CD14-positive monocyte (primary cell): ENCODE measurements around the gene MRPS33. TPM values are rescaled to one million over a fixed set of nuclear protein-coding genes. Genes with fewer than 3 reads are reported as not detected.
A peak's percentile ranks its signal among the peaks of the same experiment; 100 is the strongest.

Source experiments
- DNase-seq, 3 donors: peaks; one replicate each; pipeline ENCODE4 v3.0.0-alpha.2; 2011 to 2022
- H2AFZ ChIP-seq: 2 replicates; pipeline ENCODE4 v1.6.0; 2012; ENCODE audit warnings: mild to moderate bottlenecking, low read depth, low read length, inconsistent platforms; ENCODE audit not compliant: insufficient read depth, poor library complexity, severe bottlenecking
- H3K27ac ChIP-seq, 2 donors: 1 replicate in 1 of 2; 2 replicates in 1 of 2; pipeline ENCODE4 v1.5.1; 2012 to 2013; ENCODE audit warnings: low read length in 2 of 2, control low read depth in 1 of 2, inconsistent platforms in 1 of 2, low read depth in 1 of 2, mild to moderate bottlenecking in 1 of 2
- H3K27me3 ChIP-seq, 2 donors: one replicate each; pipeline versions ENCODE4 v1.6.0 to v1.6.1; 2011 to 2013; ENCODE audit warnings: low read length in 2 of 2; ENCODE audit not compliant: control insufficient read depth in 2 of 2, insufficient read depth in 2 of 2
- H3K36me3 ChIP-seq, 2 donors: replicated peaks in 1 of 2; 1 replicate in 1 of 2; 2 replicates in 1 of 2; pipeline versions ENCODE4 v1.5.1 to v1.6.1; 2012 to 2013; ENCODE audit warnings: low read length in 2 of 2, control low read depth in 1 of 2, inconsistent platforms in 1 of 2, mild to moderate bottlenecking in 1 of 2; ENCODE audit not compliant: insufficient read depth in 2 of 2, control insufficient read depth in 1 of 2
- H3K4me1 ChIP-seq, 2 donors: 1 replicate in 1 of 2; 2 replicates in 1 of 2; pipeline versions ENCODE4 v1.5.1 to v1.6.1; 2012 to 2013; ENCODE audit warnings: low read length in 2 of 2, control low read depth in 1 of 2, inconsistent platforms in 1 of 2, mild to moderate bottlenecking in 1 of 2, moderate library complexity in 1 of 2; ENCODE audit not compliant: insufficient read depth in 2 of 2, control insufficient read depth in 1 of 2
- H3K4me2 ChIP-seq: replicated peaks from 2 replicates; pipeline ENCODE3; 2012; ENCODE audit warnings: low read length, moderate library complexity, mild to moderate bottlenecking; ENCODE audit not compliant: poor library complexity, severe bottlenecking; ENCODE audit errors: extremely low read depth
- H3K4me3 ChIP-seq, 3 experiments: fragments of 200-600 bp in 1 of 3; sonication (generic) in 1 of 3; replicated peaks in 1 of 3; 1 replicate in 2 of 3; 2 replicates in 1 of 3; pipeline ENCODE4 v1.5.1; 2011 to 2013; ENCODE audit warnings: low read length in 3 of 3, mild to moderate bottlenecking in 3 of 3, control low read depth in 2 of 3, low read depth in 2 of 3, inconsistent platforms in 1 of 3, moderate library complexity in 1 of 3
- H3K79me2 ChIP-seq: 2 replicates; pipeline ENCODE4 v1.6.0; 2012; ENCODE audit warnings: mild to moderate bottlenecking, control low read depth, inconsistent platforms, low read length, moderate library complexity; ENCODE audit not compliant: insufficient read depth
- H3K9ac ChIP-seq: 2 replicates; pipeline ENCODE4 v1.6.0; 2017; ENCODE audit warnings: low read length, mild to moderate bottlenecking; ENCODE audit not compliant: insufficient read depth, poor library complexity, severe bottlenecking
- H3K9me3 ChIP-seq, 2 donors: replicated peaks in 1 of 2; 1 replicate in 1 of 2; 2 replicates in 1 of 2; pipeline versions ENCODE4 v1.5.1 to v1.6.1; 2012 to 2013; ENCODE audit warnings: low read length in 2 of 2, control low read depth in 1 of 2; ENCODE audit not compliant: control insufficient read depth in 1 of 2, insufficient read depth in 1 of 2
- H4K20me1 ChIP-seq: 2 replicates; pipeline ENCODE4 v1.6.0; 2012; ENCODE audit warnings: mild to moderate bottlenecking, low read length, control low read depth, moderate library complexity; ENCODE audit not compliant: insufficient read depth
- H3K27ac Mint-ChIP-seq, 7 donors: one replicate each; pipeline ENCODE4 v1.8.0; 2020; ENCODE audit warnings: mild to moderate bottlenecking in 7 of 7, mixed read lengths in 7 of 7, moderate library complexity in 6 of 7, inconsistent platforms in 2 of 7
- H3K27me3 Mint-ChIP-seq, 3 donors: one replicate each; pipeline ENCODE4 v1.8.0; 2021 to 2022; ENCODE audit warnings: low read depth in 3 of 3, mild to moderate bottlenecking in 3 of 3, mixed read lengths in 3 of 3, moderate library complexity in 3 of 3, inconsistent platforms in 1 of 3
- H3K36me3 Mint-ChIP-seq, 2 donors: one replicate each; pipeline ENCODE4 v1.8.0; 2020; ENCODE audit warnings: mixed read lengths in 2 of 2, inconsistent platforms in 1 of 2, mild to moderate bottlenecking in 1 of 2
- H3K4me1 Mint-ChIP-seq: one replicate; pipeline ENCODE4 v1.8.0; 2020; ENCODE audit warnings: mild to moderate bottlenecking, mixed read lengths
- H3K4me3 Mint-ChIP-seq, 2 donors: one replicate each; pipeline ENCODE4 v1.8.0; 2020; ENCODE audit warnings: mild to moderate bottlenecking in 2 of 2, mixed read lengths in 2 of 2, moderate library complexity in 1 of 2
- H3K9me3 Mint-ChIP-seq, 7 donors: one replicate each; pipeline ENCODE4 v1.8.0; 2020 to 2022; ENCODE audit warnings: mixed read lengths in 7 of 7, mild to moderate bottlenecking in 6 of 7, moderate library complexity in 6 of 7, inconsistent platforms in 2 of 7
- WGBS: methylation state at CpG from one replicate; pipeline ENCODE4 v1.1.5; 2013; ENCODE audit warnings: missing lambda C conversion rate; ENCODE audit not compliant: insufficient coverage; 5-methylcytosine and 5-hydroxymethylcytosine counted together
- intact Hi-C, 2 donors: fragments of 100-400 bp; cut with micrococcal nuclease; formaldehyde crosslinking; loops; one replicate each; pipeline versions ENCODE4 v1.15.0 to v1.15.1; 2023
- polyA plus RNA-seq, 3 donors: library from polyadenylated mRNA; depleted of rRNA in 1 of 3; unstranded in 2 of 3; stranded (reverse) in 1 of 3; fragments of 300-500 nt in 2 of 3; fragments of >200 nt in 1 of 3; fragmentation: Illumina TruSeq in 2 of 3; gene quantifications; 1 replicate in 2 of 3; 2 replicates in 1 of 3; pipeline ENCODE4 v1.2.3, GENCODE V29; 2012 to 2021
- TF ChIP-seq, protein P1 (sequence below): fragments of 200-600 bp; IDR thresholded peaks from one replicate; pipeline ENCODE4 v1.8.0; 2022; ENCODE audit warnings: antibody characterized with exemption, mild to moderate bottlenecking

The MRPS33 gene
- polyA plus RNA-seq, 3 donors: 8.9 to 52.7 (median 45.0) TPM

DNA sequence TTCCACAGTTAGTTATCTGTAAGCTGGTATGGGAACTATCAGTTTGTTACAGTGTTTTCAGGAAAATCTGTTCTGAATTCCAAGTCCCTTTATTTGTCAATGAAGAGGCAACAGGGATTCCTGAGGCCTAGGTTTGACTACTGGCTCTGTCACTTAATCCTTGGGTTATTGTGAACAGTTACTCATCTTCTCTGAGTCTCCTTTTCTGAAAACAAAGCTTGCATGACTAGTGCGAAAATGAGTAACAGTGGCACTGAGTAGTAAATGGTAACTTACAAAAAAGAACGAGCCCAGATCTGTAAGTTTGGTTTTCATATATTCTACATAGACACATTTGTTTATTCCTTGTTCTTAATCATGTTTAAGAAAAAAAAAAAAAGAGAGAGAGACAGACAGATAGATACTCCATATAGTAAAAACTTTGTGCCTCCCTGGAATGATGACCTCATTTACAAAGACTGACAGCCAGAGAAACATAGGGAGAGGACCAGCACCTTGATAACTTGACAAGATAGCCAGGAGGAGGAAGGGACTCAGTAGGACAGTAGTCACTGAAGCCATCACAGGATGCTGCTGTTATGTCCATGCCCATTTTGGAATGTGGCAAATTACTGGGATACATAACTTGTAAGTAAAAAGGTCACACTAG lies 1.9 kb downstream of the MRPS33 start:
- no peak overlapping the region for H3K4me2 ChIP-seq

DNA sequence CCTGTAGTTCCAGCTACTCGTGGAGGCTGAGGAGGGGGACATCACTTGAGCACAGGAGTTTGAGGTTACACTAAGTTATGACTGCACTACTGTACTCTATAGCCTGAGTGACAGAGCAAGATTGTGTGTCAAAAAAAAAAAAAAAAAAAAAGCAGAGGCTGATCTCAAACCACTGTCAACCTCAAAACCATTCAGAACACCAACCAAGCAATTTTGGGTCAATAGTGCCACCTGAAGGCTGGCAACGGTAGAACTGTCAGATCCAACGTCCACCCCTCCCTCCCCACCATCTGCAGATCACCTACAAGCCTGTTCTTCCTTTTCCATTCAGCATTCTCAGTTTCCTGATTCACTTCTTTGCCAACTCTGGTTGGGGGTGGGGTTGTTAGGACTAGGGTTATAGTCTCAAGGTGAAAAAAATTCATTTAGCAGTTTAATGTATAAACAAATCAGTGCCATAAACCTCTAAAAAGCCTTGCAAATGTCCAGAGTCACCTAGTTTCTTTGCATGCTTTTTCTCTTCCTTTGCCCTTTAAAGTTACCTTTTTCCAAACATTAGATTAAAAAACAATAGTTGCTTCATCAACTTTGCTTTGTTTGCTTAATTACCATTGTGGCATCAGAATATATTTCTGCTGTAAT lies 2.6 kb downstream of the MRPS33 start:
- Histone ChIP-seq H3K4me1 (peaks cover 12 to 18% of the 10 kb centered on the region in 2 donors), H3K79me2 (peaks cover 8% of the 10 kb centered on the region), H3K4me3 (no peak overlapping the region), H3K27me3 (peaks cover 4 to 9% of the 10 kb centered on the region in 2 donors), H3K36me3 (peaks cover 18 to 24% of the 10 kb centered on the region in 2 donors), H4K20me1 (no peaks in the 10 kb centered on the region), H3K9me3 (peaks cover 3 to 7% of the 10 kb centered on the region in 2 donors), H3K4me2 (no peak overlapping the region), H3K27ac (no peak overlapping the region), H2AFZ (no peak overlapping the region), H3K9ac (no peak overlapping the region)
- peaks cover under 1 to 8% (median 8%) of the 10 kb centered on the region in 3 donors for H3K27me3 Mint-ChIP-seq
- TF ChIP-seq, protein P1, sequence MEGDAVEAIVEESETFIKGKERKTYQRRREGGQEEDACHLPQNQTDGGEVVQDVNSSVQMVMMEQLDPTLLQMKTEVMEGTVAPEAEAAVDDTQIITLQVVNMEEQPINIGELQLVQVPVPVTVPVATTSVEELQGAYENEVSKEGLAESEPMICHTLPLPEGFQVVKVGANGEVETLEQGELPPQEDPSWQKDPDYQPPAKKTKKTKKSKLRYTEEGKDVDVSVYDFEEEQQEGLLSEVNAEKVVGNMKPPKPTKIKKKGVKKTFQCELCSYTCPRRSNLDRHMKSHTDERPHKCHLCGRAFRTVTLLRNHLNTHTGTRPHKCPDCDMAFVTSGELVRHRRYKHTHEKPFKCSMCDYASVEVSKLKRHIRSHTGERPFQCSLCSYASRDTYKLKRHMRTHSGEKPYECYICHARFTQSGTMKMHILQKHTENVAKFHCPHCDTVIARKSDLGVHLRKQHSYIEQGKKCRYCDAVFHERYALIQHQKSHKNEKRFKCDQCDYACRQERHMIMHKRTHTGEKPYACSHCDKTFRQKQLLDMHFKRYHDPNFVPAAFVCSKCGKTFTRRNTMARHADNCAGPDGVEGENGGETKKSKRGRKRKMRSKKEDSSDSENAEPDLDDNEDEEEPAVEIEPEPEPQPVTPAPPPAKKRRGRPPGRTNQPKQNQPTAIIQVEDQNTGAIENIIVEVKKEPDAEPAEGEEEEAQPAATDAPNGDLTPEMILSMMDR: peak; percentile 46
- no peak overlapping the region for H3K27ac Mint-ChIP-seq
- peaks cover 21% of the 10 kb centered on the region for H3K4me1 Mint-ChIP-seq
- intact Hi-C loops: loop anchor here (2.0 to 10.0 kb wide), 6 partner anchors 85 to 537 kb away; partner anchors contain the start of genes BRAF (in 1 of the 2) and MKRN1 (in 1 of the 2)
- H3K9me3 Mint-ChIP-seq: peaks cover 0 to 8% (median 6%) of the 10 kb centered on the region in 7 donors
- no peak overlapping the region for H3K4me3 Mint-ChIP-seq
- peak; percentile 45 to 63 (median 54) for DNase-seq
- no CpG with 5 or more reads among the region's 3 CpGs for WGBS
- peaks cover 27% of the 10 kb centered on the region in 2 donors for H3K36me3 Mint-ChIP-seq

More for the DNA sequence above, 1.9 kb downstream of the MRPS33 start:
- peaks cover 5 to 12% (median 11%) of the 10 kb centered on the region in 3 donors for H3K27me3 Mint-ChIP-seq
- Histone ChIP-seq H3K79me2 (peaks cover 8% of the 10 kb centered on the region), H3K9ac (no peak overlapping the region), H3K27me3 (peaks cover 8 to 9% of the 10 kb centered on the region in 2 donors), H3K9me3 (peaks cover 3 to 7% of the 10 kb centered on the region in 2 donors), H2AFZ (no peak overlapping the region), H3K4me3 (no peak overlapping the region), H3K36me3 (peaks cover 13 to 17% of the 10 kb centered on the region in 2 donors), H3K4me1 (peaks cover 12 to 18% of the 10 kb centered on the region in 2 donors), H3K27ac (no peak overlapping the region), H4K20me1 (no peaks in the 10 kb centered on the region)
- DNase-seq: no peak
- no peak overlapping the region for H3K4me3 Mint-ChIP-seq
- peaks cover 21 to 22% of the 10 kb centered on the region in 2 donors for H3K36me3 Mint-ChIP-seq
- H3K4me1 Mint-ChIP-seq: peaks cover 21% of the 10 kb centered on the region
- peak overlapping the region in 1 of 7 donors; percentile 58 for H3K27ac Mint-ChIP-seq
- H3K9me3 Mint-ChIP-seq: peaks cover 0 to 8% (median 6%) of the 10 kb centered on the region in 7 donors
- intact Hi-C loops: loop anchor here (2.0 to 10.0 kb wide), 6 partner anchors 86 to 538 kb away; partner anchors contain the start of genes BRAF (in 1 of the 2) and MKRN1 (in 1 of the 2)
- TF ChIP-seq, protein P1: no peak
- no CpG with 5 or more reads among the region's 2 CpGs for WGBS
